DOHH2 (cell line): ENCODE data around the gene ABCB8.
A peak's percentile ranks its signal among the peaks of the same experiment; 100 is the strongest.

Experiments used
- H3F3A ChIP-seq: fragments of 200-600 bp; sonication (generic), shearing (Covaris generic); 2 replicates; pipeline ENCODE4 v1.6.0; 2016; ENCODE audit warnings: antibody characterized with exemption, mild to moderate bottlenecking; ENCODE audit not compliant: control insufficient read depth, insufficient read depth
- H3K27ac ChIP-seq: fragments of 200-600 bp; sonication (generic); 2 replicates; pipeline ENCODE4 v1.5.1; 2014; ENCODE audit warnings: low read depth, mild to moderate bottlenecking, low read length, moderate library complexity
- H3K27me3 ChIP-seq: fragments of 200-600 bp; sonication (generic); 2 replicates; pipeline ENCODE4 v1.6.1; 2014; ENCODE audit warnings: mild to moderate bottlenecking, low read length, mixed read lengths; ENCODE audit not compliant: control insufficient read depth
- H3K36me3 ChIP-seq: fragments of 200-600 bp; sonication (generic); 2 replicates; pipeline ENCODE4 v1.6.1; 2014; ENCODE audit warnings: mild to moderate bottlenecking, low read length, moderate library complexity, mixed read lengths; ENCODE audit not compliant: control insufficient read depth
- H3K4me1 ChIP-seq: fragments of 200-600 bp; sonication (generic); 2 replicates; pipeline ENCODE4 v1.6.1; 2014; ENCODE audit warnings: mild to moderate bottlenecking, low read length, mixed read lengths; ENCODE audit not compliant: control insufficient read depth
- H3K4me2 ChIP-seq: fragments of 200-600 bp; sonication (generic); 2 replicates; pipeline ENCODE4 v1.6.0; 2014; ENCODE audit warnings: mild to moderate bottlenecking, low read length, moderate library complexity
- H3K4me3 ChIP-seq: fragments of 200-600 bp; sonication (generic); 2 replicates; pipeline ENCODE4 v1.5.1; 2014; ENCODE audit warnings: mild to moderate bottlenecking, low read length, mixed read lengths
- H3K79me2 ChIP-seq: fragments of 200-600 bp; sonication (generic); 2 replicates; pipeline ENCODE4 v1.6.1; 2014; ENCODE audit warnings: mild to moderate bottlenecking, low read length, mixed read lengths; ENCODE audit not compliant: control insufficient read depth
- H3K9me2 ChIP-seq: fragments of 200-600 bp; sonication (generic); replicated peaks from 2 replicates; pipeline ENCODE4 v1.6.1; 2014; ENCODE audit warnings: mild to moderate bottlenecking, low read length, mixed read lengths; ENCODE audit not compliant: control insufficient read depth
- H3K9me3 ChIP-seq: fragments of 200-600 bp; sonication (generic); 2 replicates; pipeline ENCODE4 v1.6.1; 2014; ENCODE audit warnings: antibody characterized with exemption, low read length, mixed read lengths; ENCODE audit not compliant: control insufficient read depth, insufficient read depth
- H4K20me1 ChIP-seq: fragments of 200-600 bp; sonication (generic); 2 replicates; pipeline ENCODE4 v1.6.0; 2014; ENCODE audit warnings: low read depth, mild to moderate bottlenecking, antibody characterized with exemption, low read length, moderate library complexity; ENCODE audit not compliant: control insufficient read depth, insufficient read depth
- CTCF ChIP-seq: fragments of 200-600 bp; sonication (generic); IDR thresholded peaks from one replicate; pipeline ENCODE4 v1.5.1; 2014; ENCODE audit warnings: antibody characterized with exemption, mild to moderate bottlenecking, low read depth, low read length; ENCODE audit not compliant: poor library complexity, severe bottlenecking
- EZH2phosphoT487 ChIP-seq: fragments of 200-600 bp; sonication (generic); IDR thresholded peaks from 2 replicates; pipeline ENCODE4 v1.6.1; 2017; ENCODE audit warnings: borderline replicate concordance, mild to moderate bottlenecking, antibody characterized with exemption, low read length, moderate library complexity, mixed read lengths

Gene ABCB8

GRCh38 chr7:151028131-151028947, at the start of gene ABCB8:
TSS of gene ABCB8 (plus strand) at chr7:151028450. CDS start at chr7:151028516, 66 bp downstream.
- TF ChIP-seq CTCF (peak; percentile 61), EZH2phosphoT487 (no peak)
- Histone ChIP-seq H3K27ac (peak within 1 kb of the TSS; percentile 38), H3K4me1 (peaks cover 21% of the 10 kb centered on the region), H3K27me3 (no peaks in the 10 kb centered on the region), H4K20me1 (no peaks in the 10 kb centered on the region), H3K4me2 (peak within 1 kb of the TSS; percentile 84), H3K4me3 (peak within 1 kb of the TSS; percentile 97), H3K9me2 (no peaks in the 10 kb centered on the region), H3K79me2 (peaks cover 18% of the 10 kb centered on the region), H3K36me3 (peaks cover 6% of the 10 kb centered on the region), H3K9me3 (no peaks in the 10 kb centered on the region), H3F3A (no peaks in the 10 kb centered on the region)

- no peaks in the 10 kb centered on the region for H3K9me3 ChIP-seq
- peaks cover 64% of the 10 kb centered on the region for H3K27me3 ChIP-seq
- no peak overlapping the region for H3K4me2 ChIP-seq
- TF ChIP-seq CTCF (no peak), EZH2phosphoT487 (0 out of 2 replicates have a peak, but pooled peaks have one; percentile 10)
- H3K4me1 ChIP-seq = peaks cover 34% of the 10 kb centered on the region
- no peak overlapping the region for H3K4me3 ChIP-seq
- no peaks in the 10 kb centered on the region for H3F3A ChIP-seq
- H4K20me1 ChIP-seq = no peaks in the 10 kb centered on the region
- no peaks in the 10 kb centered on the region for H3K36me3 ChIP-seq
- no peaks in the 10 kb centered on the region for H3K9me2 ChIP-seq
- H3K79me2 ChIP-seq = no peaks in the 10 kb centered on the region
- no peak overlapping the region for H3K27ac ChIP-seq
Measured at GRCh38 chr7:150979713-150980390, 48.4 kb upstream of the ABCB8 start.

GRCh38 chr7:150980663-150981062, 47.6 kb upstream of the ABCB8 start:
- Histone ChIP-seq H3K27ac (no peak overlapping the region), H3K4me2 (no peak overlapping the region)

More at GRCh38 chr7:150980663-150981062, 47.6 kb upstream of the ABCB8 start:
- TF ChIP-seq EZH2phosphoT487 (no peak), CTCF (no peak)
- Histone ChIP-seq H3K9me3 (no peaks in the 10 kb centered on the region), H3K4me1 (peaks cover 27% of the 10 kb centered on the region), H3K9me2 (no peaks in the 10 kb centered on the region), H3K36me3 (no peaks in the 10 kb centered on the region), H3K79me2 (no peaks in the 10 kb centered on the region), H3F3A (no peaks in the 10 kb centered on the region), H4K20me1 (no peaks in the 10 kb centered on the region), H3K27me3 (peaks cover 65% of the 10 kb centered on the region), H3K4me3 (no peak overlapping the region)
